K562 (cell line): ENCODE results near the gene CNKSR2. TPM values are rescaled to one million over a fixed set of nuclear protein-coding genes. Genes with fewer than 3 reads are reported as not detected.

Experiments
- ATAC-seq: fragments of 200-7000 bp; cut with Tn5 transposase; 3 replicates; pipeline ENCODE4 v1.9.1; 2020; ENCODE audit warnings: moderate library complexity
- BruUV-seq: library from RNA; stranded (reverse); fragments of 400-500 nt; replicated peaks from 2 replicates; lab custom pipeline; 2021; lab: Mats Ljungman, UMichigan
- CTCF ChIA-PET: fragments of 300-600 bp; formaldehyde crosslinking; extraction: SDS; loops from one replicate; lab custom pipeline; 2021; ENCODE audit warnings: low intra/inter-chr PET ratio; lab: Yijun Ruan, JAX
- POLR2A ChIA-PET: fragments of 300-600, 350-650 bp; sonication (Branson Sonifier 250); formaldehyde crosslinking; extraction: SDS; loops from one replicate; lab custom pipeline; 2021; ENCODE audit warnings: antibody characterized with exemption, inconsistent platforms; lab: Yijun Ruan, JAX
- DNase-seq, 4 experiments: peaks; one replicate each; pipeline versions ENCODE4 v3.0.0 to v3.0.0-alpha.2; 2011 to 2018; ENCODE audit warnings: low spot score in 3 of 4, mixed read lengths in 3 of 4; ENCODE audit errors: extremely low read depth in 1 of 4
- FAIRE-seq: peaks from 2 replicates; lab custom pipeline; 2011; peaks lifted over from hg19 to GRCh38; lab: Jason Lieb, UNC
- H2AFZ ChIP-seq: 2 replicates; pipeline ENCODE4 v1.6.0; 2011; ENCODE audit warnings: low read depth, low read length, control low read depth, inconsistent platforms
- H3K27ac ChIP-seq: fragments of 200-600 bp; 3 replicates; pipeline ENCODE4 v1.8.0; 2011; ENCODE audit warnings: low read depth, mild to moderate bottlenecking, control low read depth, inconsistent platforms, low read length, moderate library complexity, mixed read lengths; ENCODE audit errors: extremely low read depth
- H3K27me3 ChIP-seq, 2 experiments: fragments of 300-600 bp in 1 of 2; 2 replicates in 1 of 2; 3 replicates in 1 of 2; pipeline versions ENCODE4 v1.6.0 to v1.8.0; 2011; ENCODE audit warnings: inconsistent platforms in 2 of 2, low read length in 2 of 2, mild to moderate bottlenecking in 1 of 2, mixed read lengths in 1 of 2, moderate library complexity in 1 of 2; ENCODE audit not compliant: control insufficient read depth in 2 of 2, insufficient read depth in 2 of 2
- H3K36me3 ChIP-seq: fragments of 300-600 bp; 3 replicates; pipeline ENCODE4 v1.8.0; 2011; ENCODE audit warnings: mild to moderate bottlenecking, low read length, inconsistent platforms; ENCODE audit not compliant: control insufficient read depth, insufficient read depth
- H3K4me1 ChIP-seq, 2 experiments: fragments of 200-600 bp in 1 of 2; replicated peaks in 1 of 2; 2 replicates in 1 of 2; 3 replicates in 1 of 2; pipeline versions ENCODE4 v1.5.1 to v1.8.0; 2011; ENCODE audit warnings: inconsistent platforms in 2 of 2, low read length in 2 of 2, mild to moderate bottlenecking in 1 of 2, mixed read lengths in 1 of 2, moderate library complexity in 1 of 2; ENCODE audit not compliant: control insufficient read depth in 2 of 2, insufficient read depth in 2 of 2
- H3K4me2 ChIP-seq: 2 replicates; pipeline ENCODE4 v1.6.1; 2011; ENCODE audit warnings: low read length, control low read depth, inconsistent platforms, mixed read lengths; ENCODE audit not compliant: insufficient read depth
- H3K4me3 ChIP-seq: fragments of 200-600 bp; sonication (generic), shearing (Covaris generic); 2 replicates; pipeline ENCODE4 v1.5.1; 2016; ENCODE audit warnings: control low read depth, inconsistent platforms
- H3K79me2 ChIP-seq: fragments of 200-600 bp; 3 replicates; pipeline ENCODE4 v1.8.0; 2011; ENCODE audit warnings: low read length, inconsistent platforms; ENCODE audit not compliant: control insufficient read depth, insufficient read depth
- H3K9ac ChIP-seq, 2 experiments: 2 replicates each; pipeline versions ENCODE4 v1.6.0 to v1.6.1; 2011; ENCODE audit warnings: low read depth in 2 of 2, low read length in 2 of 2, control low read depth in 1 of 2, inconsistent platforms in 1 of 2, mild to moderate bottlenecking in 1 of 2, mixed read lengths in 1 of 2; ENCODE audit not compliant: insufficient read depth in 1 of 2
- H3K9me1 ChIP-seq: one replicate; pipeline ENCODE4 v1.6.0; 2011; ENCODE audit warnings: inconsistent platforms, mild to moderate bottlenecking, low read length, moderate library complexity; ENCODE audit not compliant: control insufficient read depth, insufficient read depth
- H3K9me3 ChIP-seq: replicated peaks from 2 replicates; pipeline ENCODE4 v1.5.1; 2011; ENCODE audit warnings: low read depth, low read length, inconsistent platforms; ENCODE audit not compliant: control insufficient read depth, insufficient read depth
- H4K20me1 ChIP-seq: replicated peaks from 2 replicates; pipeline ENCODE4 v1.6.1; 2011; ENCODE audit warnings: low read length, inconsistent platforms, mixed read lengths; ENCODE audit not compliant: control insufficient read depth, insufficient read depth
- BRD4 ChIP-seq: fragments of 200-600 bp; sonication (generic); IDR thresholded peaks from 2 replicates; pipeline ENCODE4 v1.6.1; 2017; ENCODE audit warnings: inconsistent platforms
- ETV6 ChIP-seq, 3 experiments: fragments of 150-350 bp in 1 of 3; sonication (generic) in 1 of 3; formaldehyde crosslinking in 1 of 3; IDR thresholded peaks; 2 replicates each; pipeline versions ENCODE4 v1.6.1 to v1.8.0; 2014 to 2022; ENCODE audit warnings: borderline replicate concordance in 2 of 3, low read depth in 2 of 3, antibody characterized with exemption in 1 of 3, low read length in 1 of 3, mild to moderate bottlenecking in 1 of 3, missing genetic modification reagents in 1 of 3
- FOXM1 ChIP-seq, 2 experiments: fragments of 450-650 bp in 1 of 2; sonication (generic) in 1 of 2; formaldehyde crosslinking in 1 of 2; IDR thresholded peaks; 2 replicates each; pipeline versions ENCODE4 v1.6.1 to v1.9.0; 2017 to 2022; ENCODE audit warnings: low read depth in 2 of 2, mild to moderate bottlenecking in 2 of 2, missing genetic modification reagents in 1 of 2, moderate library complexity in 1 of 2
- HDGF ChIP-seq: fragments of 450-650 bp; IDR thresholded peaks from 2 replicates; pipeline ENCODE4 v1.6.1; 2016
- HEY1 ChIP-seq: fragments of 250-450 bp; sonication (Bioruptor Pico); IDR thresholded peaks from 2 replicates; pipeline ENCODE4 v1.5.0; 2020; ENCODE audit warnings: mild to moderate bottlenecking, moderate library complexity, borderline replicate concordance
- MITF ChIP-seq: IDR thresholded peaks from 2 replicates; pipeline ENCODE4 v1.6.1; 2014; ENCODE audit warnings: antibody characterized with exemption
- POLR3G ChIP-seq: IDR thresholded peaks from 2 replicates; pipeline ENCODE4 v1.6.1; 2011; ENCODE audit not compliant: insufficient read length, insufficient replicate concordance; ENCODE audit errors: extremely low read depth
- RNF219 ChIP-seq: fragments of 250-450 bp; sonication (Bioruptor Pico); IDR thresholded peaks from 2 replicates; pipeline ENCODE4 v1.5.0; 2022; ENCODE audit warnings: mild to moderate bottlenecking
- SIN3A ChIP-seq, 2 experiments: fragments of 150-350 bp in 1 of 2; IDR thresholded peaks; 2 replicates each; pipeline ENCODE4 v1.6.1; 2011 to 2016; ENCODE audit warnings: borderline replicate concordance in 2 of 2, low read depth in 2 of 2, low read length in 2 of 2, mild to moderate bottlenecking in 2 of 2, moderate library complexity in 2 of 2; ENCODE audit not compliant: control insufficient read depth in 1 of 2
- TARDBP ChIP-seq: fragments of 450-650 bp; IDR thresholded peaks from 2 replicates; pipeline ENCODE4 v1.6.1; 2016
- ZNF121 ChIP-seq: sonication (generic); formaldehyde crosslinking; conservative IDR thresholded peaks from 2 replicates; pipeline ENCODE4 v1.8.0; 2022; ENCODE audit warnings: missing genetic modification reagents
- ZNF224 ChIP-seq: sonication (generic); formaldehyde crosslinking; IDR thresholded peaks from 2 replicates; pipeline ENCODE4 v1.8.0; 2022; ENCODE audit warnings: mild to moderate bottlenecking, missing genetic modification reagents
- ZNF316 ChIP-seq: fragments of 450-650 bp; IDR thresholded peaks from 2 replicates; pipeline ENCODE4 v1.6.1; 2016
- ZNF518B ChIP-seq: fragments of 250-450 bp; sonication (Bioruptor Pico); IDR thresholded peaks from 2 replicates; pipeline ENCODE4 v1.5.0; 2021; ENCODE audit warnings: mild to moderate bottlenecking, moderate library complexity
- WGBS: fragments of 100-300 bp; shearing (Covaris generic); methylation state at CpG from one replicate; pipeline ENCODE4 v1.1.6; 2016; ENCODE audit warnings: low coverage, mixed read lengths; ENCODE audit not compliant: insufficient coverage; ENCODE audit errors: missing lambda C conversion rate; 5-methylcytosine and 5-hydroxymethylcytosine counted together
- in situ Hi-C: fragments of 300-500 bp; cut with MboI; formaldehyde crosslinking; loops from 4 replicates; pipeline ENCODE4 v1.15.0; 2018; ENCODE audit warnings: inconsistent platforms, mixed read lengths
- intact Hi-C: fragments of 100-400 bp; cut with micrococcal nuclease; formaldehyde crosslinking; loops from 2 replicates; pipeline ENCODE4 v1.14.2; 2022
- polyA plus RNA-seq, 8 experiments: library from polyadenylated mRNA; depleted of rRNA in 4 of 8; stranded (reverse) in 5 of 8; unstranded in 3 of 8; fragments of >200 nt; fragmentation: Nextera tagmentation in 2 of 8; fragmentation: Illumina TruSeq in 1 of 8; extraction: Ambion mirVana in 2 of 8; extraction: Trizol in 1 of 8; gene quantifications; 2 replicates each; pipeline versions ENCODE4 v1.2.1 to v1.2.3, GENCODE V29; 2011 to 2014; ENCODE audit warnings: inconsistent platforms in 1 of 8, missing spikeins in 1 of 8
- total RNA-seq, 7 experiments: library from RNA; depleted of rRNA in 6 of 7; stranded (reverse); fragments of >200 nt in 6 of 7; fragmentation: Illumina TruSeq in 2 of 7; extraction: Trizol in 2 of 7; gene quantifications; 2 replicates each; pipeline versions ENCODE4 v1.2.1 to v1.2.3, GENCODE V29; 2011 to 2021; ENCODE audit warnings: low replicate concordance in 1 of 7

The CNKSR2 gene
- total and polyA plus RNA-seq, 9 of the 15 experiments (the other 6 are each of a cell fraction or from before 2014, with no cell fraction given), result not detected

- TF ChIP-seq ETV6 (IDR thresholded peaks at IDR 0.05; ENCODE audit: borderline replicate concordance in 1 of 2, low read depth in 2 of 2, low read length in 1 of 2), result no peak
- TF ChIP-seq ETV6 (CRISPR knock-in tag; IDR thresholded peaks at IDR 0.05; ENCODE audit: borderline replicate concordance), result no peak
- no peak for TF ChIP-seq ZNF121 (CRISPR knock-in tag)
- TF ChIP-seq ZNF224, result no peak
- TF ChIP-seq FOXM1 (IDR thresholded peaks at IDR 0.05; ENCODE audit: low read depth), result no peak
- no peak for TF ChIP-seq FOXM1 (CRISPR knock-in tag; IDR thresholded peaks at IDR 0.05; ENCODE audit: low read depth)
- no peak for TF ChIP-seq POLR3G
- TF ChIP-seq ZNF316, result no peak
- TF ChIP-seq BRD4, result no peak
- no peak for TF ChIP-seq ZNF518B
These were observed 94.9 kb downstream of the CNKSR2 start (continued) for GRCh38 chrX:21469071-21469470.

GRCh38 chrX:21476909-21477308 is 102.7 kb downstream of the CNKSR2 start:
- no peak overlapping the region for H2AFZ ChIP-seq
- WGBS, result 0% methylated on average over 2 of the region's 2 CpGs
- BruUV-seq, result no TSS peak
- H3K9me1 ChIP-seq, result no peaks in the 10 kb centered on the region
- H3K27me3 ChIP-seq, result no peaks in the 10 kb centered on the region
- POLR2A ChIA-PET, result no interaction called here
- no peaks in the 10 kb centered on the region for H4K20me1 ChIP-seq
- DNase-seq (no peak), ATAC-seq (no peak), FAIRE-seq (no peak)
- H3K9me3 ChIP-seq, result no peaks in the 10 kb centered on the region
- H3K4me1 ChIP-seq, result no peaks in the 10 kb centered on the region
- in situ Hi-C loops (no loop called here), intact Hi-C loops (no loop called here)
- no peak overlapping the region for H3K27ac ChIP-seq
- H3K4me3 ChIP-seq, result no peak overlapping the region
- no peaks in the 10 kb centered on the region for H3K79me2 ChIP-seq
- H3K9ac ChIP-seq, result no peak overlapping the region
- CTCF ChIA-PET, result no interaction called here
- no peaks in the 10 kb centered on the region for H3K36me3 ChIP-seq
- H3K4me2 ChIP-seq, result no peak overlapping the region
- TF ChIP-seq HEY1 (CRISPR knock-in tag) (no peak), MITF (no peak), HDGF (no peak), TARDBP (no peak), SIN3A (IDR thresholded peaks at IDR 0.05; ENCODE audit: borderline replicate concordance in 2 of 2, control insufficient read depth in 1 of 2, low read depth in 2 of 2, low read length in 2 of 2) (no peak), RNF219 (no peak)
